Fibroblast of lung (primary cell): ENCODE results near the gene RANBP3. TPM values are rescaled to one million over a fixed set of nuclear protein-coding genes. Genes with fewer than 3 reads are reported as not detected.
A peak's percentile ranks its signal among the peaks of the same experiment; 100 is the strongest.

Experiments used
- DNase-seq, 2 donors: peaks; one replicate each; pipeline versions ENCODE4 v3.0.0 to v3.0.0-alpha.2; 2010; ENCODE audit warnings: low read depth in 2 of 2
- H2AFZ ChIP-seq: 2 replicates; pipeline ENCODE4 v1.5.1; 2012; ENCODE audit warnings: low read length, control low read depth, inconsistent platforms
- H3K27ac ChIP-seq: 2 replicates; pipeline ENCODE4 v1.5.1; 2011; ENCODE audit warnings: low read length, control low read depth; ENCODE audit not compliant: insufficient read depth
- H3K27me3 ChIP-seq: 2 replicates; pipeline ENCODE4 v1.5.1; 2011; ENCODE audit warnings: mild to moderate bottlenecking, low read length; ENCODE audit not compliant: control insufficient read depth, insufficient read depth
- H3K36me3 ChIP-seq: 2 replicates; pipeline ENCODE4 v1.5.1; 2011; ENCODE audit warnings: low read length; ENCODE audit not compliant: control insufficient read depth, insufficient read depth
- H3K4me1 ChIP-seq: 2 replicates; pipeline ENCODE4 v1.5.1; 2011; ENCODE audit warnings: low read length; ENCODE audit not compliant: control insufficient read depth, insufficient read depth; ENCODE audit errors: extremely low read depth
- H3K4me2 ChIP-seq: 2 replicates; pipeline ENCODE4 v1.5.1; 2011; ENCODE audit warnings: low read length, control low read depth; ENCODE audit not compliant: insufficient read depth; ENCODE audit errors: extremely low read depth
- H3K4me3 ChIP-seq, 4 experiments: fragments of 200-600 bp in 1 of 4; sonication (generic) in 1 of 4; replicated peaks in 1 of 4; 2 replicates each; pipeline ENCODE4 v1.5.1; 2011 to 2016; ENCODE audit warnings: low read length in 4 of 4, low read depth in 3 of 4, mild to moderate bottlenecking in 3 of 4, control low read depth in 2 of 4, inconsistent platforms in 1 of 4, mixed read lengths in 1 of 4; ENCODE audit not compliant: insufficient read depth in 1 of 4; ENCODE audit errors: control extremely low read depth in 1 of 4
- H3K79me2 ChIP-seq: 2 replicates; pipeline ENCODE4 v1.5.1; 2012; ENCODE audit warnings: mild to moderate bottlenecking, low read length, inconsistent platforms; ENCODE audit not compliant: control insufficient read depth, insufficient read depth
- H3K9ac ChIP-seq: 2 replicates; pipeline ENCODE4 v1.5.1; 2011; ENCODE audit warnings: mild to moderate bottlenecking, low read length, control low read depth; ENCODE audit not compliant: insufficient read depth
- H3K9me3 ChIP-seq: 2 replicates; pipeline ENCODE4 v1.5.1; 2012; ENCODE audit warnings: low read depth, low read length; ENCODE audit not compliant: control insufficient read depth, insufficient read depth
- H4K20me1 ChIP-seq: 2 replicates; pipeline ENCODE4 v1.5.1; 2011; ENCODE audit warnings: low read length; ENCODE audit not compliant: control insufficient read depth, insufficient read depth; ENCODE audit errors: extremely low read depth
- CTCF ChIP-seq, 2 donors: IDR thresholded peaks in 1 of 2; conservative IDR thresholded peaks in 1 of 2; 1 replicate in 1 of 2; 2 replicates in 1 of 2; pipeline ENCODE4 v1.5.1; 2011 to 2012; ENCODE audit warnings: low read length in 2 of 2, control low read depth in 1 of 2, inconsistent platforms in 1 of 2, low read depth in 1 of 2, mild to moderate bottlenecking in 1 of 2
- EZH2 ChIP-seq: IDR thresholded peaks from 2 replicates; pipeline ENCODE4 v1.5.1; 2012; ENCODE audit warnings: low read length, control low read depth, mild to moderate bottlenecking; ENCODE audit errors: missing control alignments
- polyA plus RNA-seq, 2 donors: library from polyadenylated mRNA; depleted of rRNA in 1 of 2; stranded (reverse) in 1 of 2; unstranded in 1 of 2; fragments of >200 nt; gene quantifications; 2 replicates each; pipeline ENCODE4 v1.2.1, GENCODE V29; 2011 to 2012; ENCODE audit warnings: missing spikeins in 1 of 2
- total RNA-seq: library from RNA; depleted of rRNA; stranded (reverse); fragments of >200 nt; gene quantifications from 2 replicates; pipeline ENCODE4 v1.2.1, GENCODE V29; 2014

Gene RANBP3
- total and polyA plus RNA-seq, 2 donors (not counting 1 experiment from before 2014, with no cell fraction given) = 39.8 to 59.4 TPM

- no peaks in the 10 kb centered on the region for H3K9me3 ChIP-seq
- H3K36me3 ChIP-seq = no peaks in the 10 kb centered on the region
- no peaks in the 10 kb centered on the region for H3K27me3 ChIP-seq
- no peaks in the 10 kb centered on the region for H4K20me1 ChIP-seq
- H3K4me1 ChIP-seq = peaks cover 36% of the 10 kb centered on the region
- no peak overlapping the region for H3K4me3 ChIP-seq
- no peak overlapping the region for H2AFZ ChIP-seq
- H3K9ac ChIP-seq = no peak overlapping the region
- TF ChIP-seq CTCF (conservative IDR thresholded peaks at IDR 0.05 in 1 of 2, IDR thresholded peaks at IDR 0.05 in 1 of 2; ENCODE audit: low read depth in 1 of 2, low read length in 2 of 2) = peak in 1 of 2 donors; percentile 3
- no peak for TF ChIP-seq EZH2
- no peak for DNase-seq
- H3K4me2 ChIP-seq = no peak overlapping the region
- H3K79me2 ChIP-seq = peaks cover 88% of the 10 kb centered on the region
- H3K27ac ChIP-seq = peak overlapping the region; percentile 72
These were observed 10.4 kb downstream of the RANBP3 start for GRCh38 chr19:5967571-5967970.

GRCh38 chr19:5966941-5967340 lies 11.0 kb downstream of the RANBP3 start:
- no peaks in the 10 kb centered on the region for H4K20me1 ChIP-seq
- no peaks in the 10 kb centered on the region for H3K27me3 ChIP-seq
- H3K4me1 ChIP-seq = peaks cover 42% of the 10 kb centered on the region
- H3K9ac ChIP-seq = no peak overlapping the region
- TF ChIP-seq EZH2 (no peak), CTCF (conservative IDR thresholded peaks at IDR 0.05 in 1 of 2, IDR thresholded peaks at IDR 0.05 in 1 of 2; ENCODE audit: low read depth in 1 of 2, low read length in 2 of 2) (no peak)
- H3K79me2 ChIP-seq = peaks cover 88% of the 10 kb centered on the region
- no peak overlapping the region for H2AFZ ChIP-seq
- no peaks in the 10 kb centered on the region for H3K36me3 ChIP-seq
- DNase-seq = no peak
- peak overlapping the region in 1 of 4 experiments; percentile 17 for H3K4me3 ChIP-seq
- H3K9me3 ChIP-seq = no peaks in the 10 kb centered on the region
- H3K27ac ChIP-seq = peak overlapping the region; percentile 72
- peak overlapping the region; percentile 75 for H3K4me2 ChIP-seq

GRCh38 chr19:5966215-5966614 lies 11.7 kb downstream of the RANBP3 start:
- peak overlapping the region; percentile 75 for H3K4me2 ChIP-seq

More at GRCh38 chr19:5966215-5966614, 11.7 kb downstream of the RANBP3 start:
- H2AFZ ChIP-seq = no peak overlapping the region
- H3K4me1 ChIP-seq = peaks cover 47% of the 10 kb centered on the region
- DNase-seq = peak; percentile 75 to 88
- H3K27ac ChIP-seq = peak overlapping the region; percentile 72
- H4K20me1 ChIP-seq = no peaks in the 10 kb centered on the region
- no peaks in the 10 kb centered on the region for H3K27me3 ChIP-seq
- H3K79me2 ChIP-seq = peaks cover 88% of the 10 kb centered on the region
- peak overlapping the region in 2 of 4 experiments; percentile 11 to 17 for H3K4me3 ChIP-seq
- no peaks in the 10 kb centered on the region for H3K36me3 ChIP-seq
- peak overlapping the region; percentile 13 for H3K9ac ChIP-seq
- H3K9me3 ChIP-seq = no peaks in the 10 kb centered on the region
- TF ChIP-seq CTCF (conservative IDR thresholded peaks at IDR 0.05 in 1 of 2, IDR thresholded peaks at IDR 0.05 in 1 of 2; ENCODE audit: low read depth in 1 of 2, low read length in 2 of 2) (no peak), EZH2 (no peak)
